ENCODE measurements around the gene INPP4A.

Gene INPP4A

GRCh38 chr2:98507891-98508708 lies 63.4 kb downstream of the INPP4A start:
- no peak for TF ChIP-seq ZNF274 (IDR thresholded peaks at IDR 0.05; ENCODE audit: low read depth, low read length)
- H3K4me3 ChIP-seq (ENCODE audit: low read length): no peak overlapping the region

- TF ChIP-seq ZNF274 (IDR thresholded peaks at IDR 0.05; ENCODE audit: low read depth, low read length): no peak
- H3K4me3 ChIP-seq (ENCODE audit: low read length): no peak overlapping the region
Measured at GRCh38 chr2:98508709-98509066, 64.0 kb downstream of the INPP4A start.

GRCh38 chr2:98509542-98510321 lies 65.1 kb downstream of the INPP4A start:
- TF ChIP-seq ZNF274 (IDR thresholded peaks at IDR 0.05; ENCODE audit: low read depth, low read length): no peak
- H3K4me3 ChIP-seq (ENCODE audit: low read length): no peak overlapping the region

GRCh38 chr2:98510322-98510662 lies 65.6 kb downstream of the INPP4A start:
- TF ChIP-seq ZNF274 (IDR thresholded peaks at IDR 0.05; ENCODE audit: low read depth, low read length): no peak

GRCh38 chr2:98511981-98512380 lies 67.3 kb downstream of the INPP4A start:
- H3K4me3 ChIP-seq (ENCODE audit: low read length): no peak overlapping the region
- no peak for TF ChIP-seq ZNF274 (IDR thresholded peaks at IDR 0.05; ENCODE audit: low read depth, low read length)

More at GRCh38 chr2:98510322-98510662, 65.6 kb downstream of the INPP4A start:
- no peak overlapping the region for H3K4me3 ChIP-seq (ENCODE audit: low read length)

- no peak for TF ChIP-seq ZNF274 (IDR thresholded peaks at IDR 0.05; ENCODE audit: low read depth, low read length)
- H3K4me3 ChIP-seq (ENCODE audit: low read length): no peak overlapping the region
Measured at GRCh38 chr2:98512699-98513098, 68.0 kb downstream of the INPP4A start.

- no peak for TF ChIP-seq ZNF274 (IDR thresholded peaks at IDR 0.05; ENCODE audit: low read depth, low read length)
Measured at GRCh38 chr2:98514096-98514639, 69.5 kb downstream of the INPP4A start.

GRCh38 chr2:98514879-98515249 lies 70.2 kb downstream of the INPP4A start:
- TF ChIP-seq ZNF274 (IDR thresholded peaks at IDR 0.05; ENCODE audit: low read depth, low read length): no peak
- H3K4me3 ChIP-seq (ENCODE audit: low read length): no peak overlapping the region

More at GRCh38 chr2:98514096-98514639, 69.5 kb downstream of the INPP4A start:
- H3K4me3 ChIP-seq (ENCODE audit: low read length): no peak overlapping the region

GRCh38 chr2:98515250-98515991 lies 70.8 kb downstream of the INPP4A start:
- no peak overlapping the region for H3K4me3 ChIP-seq (ENCODE audit: low read length)
- TF ChIP-seq ZNF274 (IDR thresholded peaks at IDR 0.05; ENCODE audit: low read depth, low read length): no peak

GRCh38 chr2:98516571-98516970 lies 71.9 kb downstream of the INPP4A start:
- no peak for TF ChIP-seq ZNF274 (IDR thresholded peaks at IDR 0.05; ENCODE audit: low read depth, low read length)
- no peak overlapping the region for H3K4me3 ChIP-seq (ENCODE audit: low read length)

- no peak for TF ChIP-seq ZNF274 (IDR thresholded peaks at IDR 0.05; ENCODE audit: low read depth, low read length)
- no peak overlapping the region for H3K4me3 ChIP-seq (ENCODE audit: low read length)
Measured at GRCh38 chr2:98517636-98518035, 73.0 kb downstream of the INPP4A start.

GRCh38 chr2:98518101-98518500 lies 73.4 kb downstream of the INPP4A start:
- TF ChIP-seq ZNF274 (IDR thresholded peaks at IDR 0.05; ENCODE audit: low read depth, low read length): no peak

GRCh38 chr2:98519156-98519555 lies 74.5 kb downstream of the INPP4A start:
- TF ChIP-seq ZNF274 (IDR thresholded peaks at IDR 0.05; ENCODE audit: low read depth, low read length): no peak
- H3K4me3 ChIP-seq (ENCODE audit: low read length): no peak overlapping the region

More at GRCh38 chr2:98518101-98518500, 73.4 kb downstream of the INPP4A start:
- H3K4me3 ChIP-seq (ENCODE audit: low read length): no peak overlapping the region

- H3K4me3 ChIP-seq (ENCODE audit: low read length): no peak overlapping the region
- TF ChIP-seq ZNF274 (IDR thresholded peaks at IDR 0.05; ENCODE audit: low read depth, low read length): no peak
Measured at GRCh38 chr2:98519851-98520250, 75.2 kb downstream of the INPP4A start.

Measured in GM08714 (cell line).